ENCODE data around the gene BDKRB1.

Gene BDKRB1

GRCh38 chr14:96213871-96214465 is 42.0 kb upstream of the BDKRB1 start:
- no peak for TF ChIP-seq CTCF (IDR thresholded peaks at IDR 0.05; ENCODE audit: low read depth, low read length)
- H3K4me3 ChIP-seq (replicated peaks in 1 of 2; ENCODE audit: low read depth in 2 of 2, low read length in 2 of 2): no peak overlapping the region
- no peak for DNase-seq (ENCODE audit: low read depth in 2 of 2)

- DNase-seq (ENCODE audit: low read depth in 2 of 2): no peak
- no peak for TF ChIP-seq CTCF (IDR thresholded peaks at IDR 0.05; ENCODE audit: low read depth, low read length)
These were observed 41.2 kb upstream of the BDKRB1 start for GRCh38 chr14:96214793-96215192.

GRCh38 chr14:96215452-96216244 is 40.4 kb upstream of the BDKRB1 start:
- H3K4me3 ChIP-seq (replicated peaks in 1 of 2; ENCODE audit: low read depth in 2 of 2, low read length in 2 of 2): no peak overlapping the region
- DNase-seq (ENCODE audit: low read depth in 2 of 2): no peak
- TF ChIP-seq CTCF (IDR thresholded peaks at IDR 0.05; ENCODE audit: low read depth, low read length): no peak

More at GRCh38 chr14:96214793-96215192, 41.2 kb upstream of the BDKRB1 start:
- no peak overlapping the region for H3K4me3 ChIP-seq (replicated peaks in 1 of 2; ENCODE audit: low read depth in 2 of 2, low read length in 2 of 2)

- DNase-seq (ENCODE audit: low read depth in 2 of 2): no peak
- TF ChIP-seq CTCF (IDR thresholded peaks at IDR 0.05; ENCODE audit: low read depth, low read length): no peak
- no peak overlapping the region for H3K4me3 ChIP-seq (replicated peaks in 1 of 2; ENCODE audit: low read depth in 2 of 2, low read length in 2 of 2)
These were observed 39.4 kb upstream of the BDKRB1 start for GRCh38 chr14:96216627-96217026.

- H3K4me3 ChIP-seq (replicated peaks in 1 of 2; ENCODE audit: low read depth in 2 of 2, low read length in 2 of 2): no peak overlapping the region
- no peak for DNase-seq (ENCODE audit: low read depth in 2 of 2)
- no peak for TF ChIP-seq CTCF (IDR thresholded peaks at IDR 0.05; ENCODE audit: low read depth, low read length)
These were observed 38.6 kb upstream of the BDKRB1 start for GRCh38 chr14:96217376-96217913.

GRCh38 chr14:96221109-96221650 is 34.8 kb upstream of the BDKRB1 start:
- no peak for TF ChIP-seq CTCF (IDR thresholded peaks at IDR 0.05; ENCODE audit: low read depth, low read length)
- H3K4me3 ChIP-seq (replicated peaks in 1 of 2; ENCODE audit: low read depth in 2 of 2, low read length in 2 of 2): no peak overlapping the region
- DNase-seq (ENCODE audit: low read depth in 2 of 2): no peak

Measured in cardiac fibroblast (primary cell).